Measurements from ENCODE around the gene ZNF548. TPM values are rescaled to one million over a fixed set of nuclear protein-coding genes. Genes with fewer than 3 reads are reported as not detected.

The ZNF548 gene
- total RNA-seq, 1 donor from 2014 or later: 13.5 TPM

- intact Hi-C loops (cut with DNase I): no loop called here
- ATAC-seq (ENCODE audit: poor library complexity): no peak
- DNase-seq: no peak
Observed at GRCh38 chr19:57382806-57383488, 6.7 kb upstream of the ZNF548 start.

- DNase-seq (no peak), ATAC-seq (ENCODE audit: poor library complexity) (no peak)
- intact Hi-C loops (cut with DNase I): no loop called here
Observed at GRCh38 chr19:57389194-57389729, 392 bp upstream of the ZNF548 start.

- no peak for ATAC-seq (ENCODE audit: poor library complexity)
- intact Hi-C loops (cut with DNase I): no loop called here
Observed at GRCh38 chr19:57395710-57396109, 6.1 kb downstream of the ZNF548 start.

DNA sequence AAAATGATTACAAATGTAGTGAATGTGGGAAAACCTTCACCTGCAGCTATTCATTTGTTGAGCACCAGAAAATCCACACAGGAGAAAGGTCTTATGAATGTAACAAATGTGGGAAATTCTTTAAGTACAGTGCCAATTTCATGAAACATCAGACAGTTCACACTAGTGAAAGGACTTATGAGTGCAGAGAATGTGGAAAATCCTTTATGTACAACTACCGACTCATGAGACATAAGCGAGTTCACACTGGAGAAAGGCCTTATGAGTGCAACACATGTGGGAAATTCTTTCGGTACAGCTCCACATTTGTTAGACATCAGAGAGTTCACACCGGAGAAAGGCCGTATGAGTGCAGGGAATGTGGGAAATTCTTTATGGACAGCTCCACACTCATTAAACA lies 9.2 kb downstream of the ZNF548 start:
- DNase-seq: no peak
- intact Hi-C loops (cut with DNase I): no loop called here
- ATAC-seq (ENCODE audit: poor library complexity): no peak

More at GRCh38 chr19:57395710-57396109, 6.1 kb downstream of the ZNF548 start:
- no peak for DNase-seq

- ATAC-seq (ENCODE audit: poor library complexity) (no peak), DNase-seq (no peak)
- intact Hi-C loops (cut with DNase I): loop anchor here (10.0 kb wide), 1 partner anchor 751 kb away; the partner anchor contains the start of gene ZNF329
Observed at GRCh38 chr19:57403737-57404563, 14.3 kb downstream of the ZNF548 start.

- DNase-seq: peak; percentile 69
- intact Hi-C loops (cut with DNase I): loop anchor here (10.0 kb wide), 1 partner anchor 748 kb away; the partner anchor contains the start of gene ZNF329
- peak; percentile 64 for ATAC-seq (ENCODE audit: poor library complexity)
Observed at GRCh38 chr19:57406516-57407123, 17.0 kb downstream of the ZNF548 start.

DNA sequence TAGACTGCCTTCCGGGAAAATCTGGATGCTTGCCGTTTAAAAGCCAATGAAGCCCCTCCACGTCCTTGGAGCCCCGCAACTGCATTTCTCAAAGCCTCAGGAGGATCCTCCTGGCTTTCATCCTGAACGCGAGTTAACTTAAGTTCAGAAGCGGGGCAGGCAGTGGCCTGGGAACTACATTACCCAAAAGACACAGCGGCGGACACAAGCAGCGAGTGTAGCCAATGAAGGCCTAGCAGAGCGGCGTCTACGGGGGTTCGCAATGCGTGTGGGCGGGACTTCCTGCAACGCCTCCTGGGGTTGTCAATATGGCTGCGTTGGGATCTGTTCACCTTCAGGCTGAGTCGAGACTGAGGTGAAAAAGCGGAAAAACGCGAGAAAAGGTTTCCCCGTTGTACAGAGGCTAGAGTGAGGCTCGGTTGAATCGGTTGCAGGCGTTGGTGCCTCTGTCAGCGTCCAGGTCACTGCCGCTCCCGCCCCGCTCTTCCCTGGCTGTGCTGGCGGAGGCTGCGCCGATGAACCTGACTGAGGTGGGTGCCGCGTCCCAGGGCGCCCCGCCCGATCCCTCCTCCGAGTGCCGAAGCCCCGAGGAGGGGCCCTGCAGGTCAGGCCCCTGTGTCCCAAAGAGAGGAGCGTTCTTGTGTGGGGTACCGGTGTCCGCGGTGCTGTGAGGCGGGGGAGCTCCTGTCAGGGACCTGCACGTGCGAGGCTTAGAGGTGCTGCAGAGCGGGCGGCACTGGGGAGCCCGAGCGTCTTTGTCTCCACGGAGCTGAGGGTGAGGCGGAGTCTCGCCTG lies 21.4 kb downstream of the ZNF548 start, which contains the start of gene ZNF17:
TSS of gene ZNF17 (plus strand) at position 285 of the 795 bp plus-strand sequence. CDS start 2,455 bp downstream, outside the sequence.
- ATAC-seq (ENCODE audit: poor library complexity) (peak; percentile 100), DNase-seq (peak; percentile 97)
- intact Hi-C loops (cut with DNase I): no loop called here

GRCh38 chr19:57419439-57419838 lies 29.8 kb downstream of the ZNF548 start:
- intact Hi-C loops (cut with DNase I): no loop called here
- no peak for DNase-seq
- no peak for ATAC-seq (ENCODE audit: poor library complexity)

- no peak for ATAC-seq (ENCODE audit: poor library complexity)
- intact Hi-C loops (cut with DNase I): no loop called here
- no peak for DNase-seq
Observed at GRCh38 chr19:57421037-57421436, 31.4 kb downstream of the ZNF548 start.

DNA sequence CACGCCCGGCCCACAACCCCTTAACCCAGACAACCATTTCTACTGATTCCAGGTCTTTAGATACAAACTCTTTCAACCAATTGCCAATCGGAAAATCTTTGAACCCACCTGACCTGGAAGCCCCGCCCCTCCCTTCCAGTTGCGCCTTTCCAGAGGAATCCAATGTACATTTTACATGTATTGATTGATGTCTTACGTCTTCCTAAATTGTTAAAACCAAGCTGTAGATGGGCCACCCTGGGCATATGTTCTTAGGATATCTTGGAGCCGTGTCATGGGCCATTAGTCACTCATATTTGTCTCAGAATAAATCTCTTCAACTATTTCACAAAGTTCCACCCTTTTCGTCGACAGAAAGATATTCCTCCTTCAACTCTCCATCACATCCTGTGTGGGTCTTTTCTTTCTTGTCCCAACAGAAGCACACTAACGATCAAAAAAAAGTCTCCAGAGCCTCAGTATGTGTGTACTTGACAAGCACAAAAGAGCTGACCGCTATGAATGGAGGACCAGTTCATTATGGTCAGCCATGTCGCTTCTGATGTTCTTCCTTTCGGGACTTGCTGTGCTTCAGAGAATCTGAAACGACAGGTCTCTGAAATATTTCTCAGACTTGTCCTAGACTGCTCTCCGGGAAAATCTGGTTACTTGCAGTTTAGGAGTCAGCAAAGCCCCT lies 44.9 kb downstream of the ZNF548 start:
- ATAC-seq (ENCODE audit: poor library complexity) (no peak), DNase-seq (no peak)
- intact Hi-C loops (cut with DNase I): no loop called here

- intact Hi-C loops (cut with DNase I): no loop called here
- peak; percentile 99 for ATAC-seq (ENCODE audit: poor library complexity)
Observed at GRCh38 chr19:57435062-57435978, 45.7 kb downstream of the ZNF548 start, which contains the start of gene ZNF749. TSS of gene ZNF749 (plus strand) at chr19:57435325. CDS start at chr19:57435579, 254 bp downstream.

DNA sequence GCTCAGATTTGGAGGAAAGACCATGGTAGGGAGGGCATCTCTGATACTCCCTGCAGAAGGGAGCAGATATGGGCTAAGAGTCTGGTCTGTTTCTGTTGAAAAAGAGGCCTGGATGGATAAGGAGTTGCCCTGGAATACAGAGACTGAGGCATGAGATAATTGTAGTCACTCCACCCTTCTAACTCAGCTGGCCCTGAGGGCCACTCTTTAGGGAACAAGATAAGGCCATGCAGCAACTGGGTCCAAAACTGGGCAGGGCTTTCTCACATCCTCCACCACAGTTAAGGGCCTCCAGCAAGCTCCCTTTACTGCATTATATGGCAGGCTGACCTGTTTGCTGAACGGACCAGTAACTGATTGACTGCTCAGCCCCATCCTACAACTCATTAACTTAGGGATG lies 46.8 kb downstream of the ZNF548 start:
- no peak for ATAC-seq (ENCODE audit: poor library complexity)
- intact Hi-C loops (cut with DNase I): no loop called here
- no peak for DNase-seq

More at GRCh38 chr19:57435062-57435978, 45.7 kb downstream of the ZNF548 start, which contains the start of gene ZNF749:
- DNase-seq: peak; percentile 98

GRCh38 chr19:57437931-57438330 lies 48.3 kb downstream of the ZNF548 start:
- DNase-seq (no peak), ATAC-seq (ENCODE audit: poor library complexity) (no peak)
- intact Hi-C loops (cut with DNase I): no loop called here

DNA sequence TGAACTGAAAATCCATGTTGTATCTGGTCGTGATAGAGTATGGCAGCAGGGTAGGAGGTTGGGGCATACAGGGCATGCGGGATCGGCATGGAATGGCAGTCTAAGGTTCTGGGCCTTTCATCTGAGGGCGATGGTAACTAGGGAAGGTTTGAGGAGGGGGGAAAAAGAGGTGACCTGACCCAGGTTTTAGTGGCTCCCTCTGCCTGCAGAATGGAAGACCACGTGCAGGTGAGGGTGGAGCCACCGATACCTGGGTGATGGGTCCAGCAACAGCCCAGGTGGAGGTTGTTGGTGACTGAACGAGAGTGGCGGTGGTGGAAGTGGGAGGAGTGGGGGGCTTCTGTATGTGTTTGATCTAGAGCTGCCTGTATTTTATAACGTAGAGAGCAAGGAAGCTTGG lies 49.3 kb downstream of the ZNF548 start:
- DNase-seq (no peak), ATAC-seq (ENCODE audit: poor library complexity) (no peak)
- intact Hi-C loops (cut with DNase I): no loop called here

DNA sequence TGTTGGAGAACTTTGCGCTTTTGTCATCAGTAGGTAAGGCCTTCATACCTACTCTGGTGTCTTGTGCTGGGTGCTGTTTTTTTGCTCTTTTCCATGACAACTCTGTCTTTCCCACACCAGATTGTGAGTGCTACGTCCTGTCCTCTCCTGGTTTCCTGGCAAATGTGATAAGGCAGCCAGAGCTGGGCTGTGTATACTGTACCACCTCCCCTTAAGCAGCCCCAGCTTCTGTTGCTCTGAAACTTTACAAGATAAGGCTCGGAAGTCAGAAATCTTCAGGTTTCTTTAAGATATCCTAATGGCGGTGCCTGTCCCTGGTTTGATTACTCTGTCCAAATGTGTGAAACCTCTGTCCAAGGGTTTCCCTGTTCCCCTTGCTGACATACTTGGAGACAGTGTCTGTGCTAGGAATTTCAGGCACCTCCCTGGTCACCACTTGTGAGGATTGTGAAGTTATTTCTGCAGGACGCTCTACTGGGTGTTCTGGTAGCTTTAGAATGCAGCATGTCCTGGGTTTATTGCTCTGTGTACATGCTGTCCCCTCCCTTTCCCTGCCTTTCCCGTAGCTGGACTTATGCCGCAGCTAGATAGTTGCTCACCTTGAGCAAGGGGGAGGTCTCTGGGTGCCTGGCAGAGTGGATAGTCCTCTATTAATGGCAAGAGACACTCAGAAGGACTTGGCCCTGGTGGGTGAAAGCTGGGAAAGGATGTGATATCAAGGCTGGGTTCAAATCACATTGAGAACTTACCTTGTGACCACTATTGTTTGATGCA lies 52.5 kb downstream of the ZNF548 start:
- ATAC-seq (ENCODE audit: poor library complexity) (peak; percentile 68), DNase-seq (no peak)
- intact Hi-C loops (cut with DNase I): no loop called here

GRCh38 chr19:57443121-57443696 lies 53.6 kb downstream of the ZNF548 start:
- intact Hi-C loops (cut with DNase I): no loop called here

More at GRCh38 chr19:57443121-57443696, 53.6 kb downstream of the ZNF548 start:
- ATAC-seq (ENCODE audit: poor library complexity): no peak
- DNase-seq: no peak
